HG03103 (cell line): ENCODE data around the gene DNAJC4.

ENCODE experiments used
- ATAC-seq: cut with Tn5 transposase; IDR thresholded peaks from one replicate; pipeline ENCODE4 v1.9.1; 2021; ENCODE audit warnings: low read depth; ENCODE audit not compliant: unreplicated experiment

DNAJC4 gene

DNA sequence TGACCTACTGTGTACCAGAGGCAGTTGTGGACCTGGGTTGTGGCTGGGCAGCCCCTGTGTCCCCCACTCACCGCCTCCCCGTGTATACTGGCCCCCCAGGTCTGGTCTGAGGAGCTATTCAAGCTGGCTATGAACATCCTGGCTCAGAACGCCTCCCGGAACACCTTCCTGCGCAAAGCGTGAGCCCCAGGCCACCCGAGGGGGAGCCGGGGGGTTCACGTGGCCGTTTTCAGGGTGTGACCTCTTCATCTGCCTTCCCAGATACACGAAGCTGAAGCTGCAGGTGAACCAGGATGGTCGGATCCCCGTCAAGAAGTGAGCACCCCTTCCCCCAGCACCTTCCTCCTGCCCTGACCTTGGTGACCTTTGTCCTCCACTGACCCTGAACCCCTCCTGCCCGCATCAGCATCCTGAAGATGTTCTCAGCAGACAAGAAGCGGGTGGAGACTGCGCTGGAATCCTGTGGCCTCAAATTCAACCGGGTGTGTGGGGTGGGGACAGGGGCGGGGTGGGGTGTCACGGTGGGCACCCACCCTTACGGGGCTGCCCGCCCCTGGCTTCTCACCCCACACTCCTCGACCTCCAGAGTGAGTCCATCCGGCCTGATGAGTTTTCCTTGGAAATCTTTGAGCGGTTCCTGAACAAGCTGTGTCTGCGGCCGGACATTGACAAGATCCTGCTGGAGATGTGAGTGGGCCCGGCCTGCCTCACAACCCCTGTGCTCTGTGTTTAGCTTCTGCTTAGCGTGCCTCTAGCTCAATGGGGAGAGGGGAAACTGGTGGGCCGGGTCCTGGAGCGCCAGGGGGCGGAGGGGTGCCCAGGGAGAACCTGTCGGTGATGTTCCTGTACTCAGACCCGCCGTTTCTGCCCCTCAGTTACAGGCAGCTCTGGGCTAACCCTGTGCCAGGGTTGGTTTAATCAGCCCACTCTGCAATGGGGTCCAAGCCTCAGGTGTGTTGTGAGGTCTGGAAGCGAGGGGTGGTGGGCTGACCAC lies 25.1 kb downstream of the DNAJC4 start:
- no peak for ATAC-seq

DNA sequence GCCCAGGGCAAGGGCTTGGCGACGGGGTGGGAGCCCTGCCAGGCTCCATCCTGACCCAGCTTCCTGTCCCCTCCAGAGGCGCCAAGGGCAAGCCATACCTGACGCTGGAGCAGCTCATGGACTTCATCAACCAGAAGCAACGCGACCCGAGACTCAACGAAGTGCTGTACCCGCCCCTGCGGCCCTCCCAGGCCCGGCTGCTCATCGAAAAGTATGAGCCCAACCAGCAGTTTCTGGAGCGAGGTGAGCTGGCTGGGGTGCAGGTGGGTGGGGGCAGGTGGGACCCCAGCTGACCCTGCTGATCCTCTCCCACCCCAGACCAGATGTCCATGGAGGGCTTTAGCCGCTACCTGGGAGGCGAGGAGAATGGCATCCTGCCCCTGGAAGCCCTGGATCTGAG lies 26.0 kb downstream of the DNAJC4 start:
- no peak for ATAC-seq

DNA sequence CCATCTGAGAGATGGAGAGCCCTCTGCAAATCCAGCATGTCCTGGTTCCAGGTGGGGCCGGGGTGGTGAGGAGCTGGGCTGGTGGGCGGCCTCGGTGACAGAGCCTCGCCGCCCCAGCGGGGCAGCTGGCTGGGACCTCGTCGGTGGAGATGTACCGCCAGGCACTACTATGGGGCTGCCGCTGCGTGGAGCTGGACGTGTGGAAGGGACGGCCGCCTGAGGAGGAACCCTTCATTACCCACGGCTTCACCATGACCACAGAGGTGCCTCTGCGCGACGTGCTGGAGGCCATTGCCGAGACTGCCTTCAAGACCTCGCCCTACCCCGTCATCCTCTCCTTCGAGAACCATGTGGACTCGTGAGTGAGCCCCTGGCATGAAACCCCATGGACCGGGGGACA lies 28.0 kb downstream of the DNAJC4 start:
- ATAC-seq = no peak

DNA sequence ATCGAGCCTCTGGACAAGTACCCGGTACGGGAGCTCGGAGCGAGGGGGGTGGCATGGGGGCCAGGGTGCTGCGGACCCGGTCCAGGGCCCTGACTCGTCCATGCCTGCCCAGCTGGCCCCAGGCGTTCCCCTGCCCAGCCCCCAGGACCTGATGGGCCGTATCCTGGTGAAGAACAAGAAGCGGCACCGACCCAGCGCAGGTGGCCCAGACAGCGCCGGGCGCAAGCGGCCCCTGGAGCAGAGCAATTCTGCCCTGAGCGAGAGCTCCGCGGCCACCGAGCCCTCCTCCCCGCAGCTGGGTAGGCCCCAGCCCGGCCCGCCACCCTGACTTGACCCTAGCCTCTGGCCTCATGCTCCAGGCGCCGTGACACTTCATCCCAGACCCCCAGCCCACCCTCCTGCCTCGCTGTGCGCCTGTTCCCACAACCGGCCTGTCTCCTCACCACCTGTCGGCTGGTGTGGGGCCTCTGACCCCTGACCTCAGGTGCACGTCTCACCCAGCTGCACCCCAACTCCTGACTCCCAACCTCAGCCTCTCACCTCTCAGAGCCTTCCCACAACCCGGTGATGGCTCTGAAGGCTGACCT lies 28.7 kb downstream of the DNAJC4 start:
- no peak for ATAC-seq

DNA sequence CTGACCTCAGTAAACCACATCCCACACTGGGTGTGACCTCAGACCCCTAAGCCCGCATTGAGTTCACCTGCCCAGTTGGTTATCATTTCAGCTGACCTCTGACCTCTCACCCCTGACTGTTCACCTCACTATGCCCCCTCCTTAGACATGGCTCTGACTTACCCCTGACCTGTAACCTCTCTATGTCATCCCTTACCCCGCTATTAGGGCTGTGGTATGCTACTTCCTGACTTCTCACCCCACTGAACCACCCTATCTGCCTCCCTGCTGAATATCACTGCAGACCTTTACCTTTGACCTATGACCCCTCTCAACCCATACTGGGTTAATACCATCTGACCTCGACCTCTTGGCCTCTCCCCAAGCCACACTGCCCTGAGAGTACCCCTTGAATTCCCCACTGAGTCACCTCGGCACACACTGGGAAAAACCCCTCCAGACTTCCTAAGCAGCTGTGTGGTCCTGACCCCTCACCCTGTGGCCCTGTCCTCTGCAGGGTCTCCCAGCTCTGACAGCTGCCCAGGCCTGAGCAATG lies 29.3 kb downstream of the DNAJC4 start:
- ATAC-seq = no peak

DNA sequence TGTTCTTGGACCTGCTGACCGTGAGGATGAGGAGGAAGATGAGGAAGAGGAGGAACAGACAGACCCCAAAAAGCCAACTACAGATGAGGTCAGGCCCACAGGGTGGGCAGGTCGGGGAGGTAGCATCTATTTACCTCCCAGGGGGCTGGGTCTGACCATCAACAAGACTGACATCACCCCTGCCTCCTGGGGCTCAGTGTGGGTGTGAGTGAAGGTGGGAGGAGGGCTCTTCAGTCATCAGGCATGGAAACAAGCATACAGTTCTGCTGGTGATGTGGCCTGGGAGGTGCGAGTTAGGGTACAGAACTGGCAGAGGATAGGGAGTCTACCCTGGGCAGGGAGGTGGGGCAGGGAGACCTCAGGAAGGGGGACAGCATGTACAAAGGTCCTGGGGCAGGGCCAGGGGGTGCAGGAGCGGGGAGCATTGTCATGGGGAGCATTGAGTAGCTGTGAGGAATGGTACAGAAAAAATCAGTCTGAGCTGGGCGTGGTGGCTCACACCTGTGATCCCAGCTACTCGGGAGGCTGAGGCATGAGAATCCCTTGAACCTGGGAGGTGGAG lies 29.9 kb downstream of the DNAJC4 start:
- no peak for ATAC-seq

DNA sequence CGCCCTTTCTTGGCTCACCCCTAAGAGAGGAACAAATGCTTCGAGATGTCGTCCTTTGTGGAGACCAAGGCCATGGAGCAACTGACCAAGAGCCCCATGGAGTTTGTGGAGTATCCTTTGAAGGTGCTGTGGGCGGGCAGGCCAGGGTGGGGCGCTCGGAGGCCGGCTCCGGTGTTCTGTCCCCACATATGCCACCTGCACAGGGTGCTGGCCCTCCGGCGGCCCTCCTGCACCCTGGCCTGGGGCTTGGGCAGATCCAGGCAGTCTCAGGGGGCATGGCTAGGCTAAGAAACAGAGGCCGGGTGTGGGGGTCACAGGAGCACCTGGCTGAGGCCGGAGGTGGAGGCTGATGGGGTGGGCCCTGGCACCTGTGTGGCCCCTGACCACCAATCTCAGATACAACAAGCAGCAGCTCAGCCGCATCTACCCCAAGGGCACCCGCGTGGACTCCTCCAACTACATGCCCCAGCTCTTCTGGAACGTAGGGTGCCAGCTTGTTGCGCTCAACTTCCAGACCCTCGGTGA lies 31.3 kb downstream of the DNAJC4 start:
- ATAC-seq = no peak

DNA sequence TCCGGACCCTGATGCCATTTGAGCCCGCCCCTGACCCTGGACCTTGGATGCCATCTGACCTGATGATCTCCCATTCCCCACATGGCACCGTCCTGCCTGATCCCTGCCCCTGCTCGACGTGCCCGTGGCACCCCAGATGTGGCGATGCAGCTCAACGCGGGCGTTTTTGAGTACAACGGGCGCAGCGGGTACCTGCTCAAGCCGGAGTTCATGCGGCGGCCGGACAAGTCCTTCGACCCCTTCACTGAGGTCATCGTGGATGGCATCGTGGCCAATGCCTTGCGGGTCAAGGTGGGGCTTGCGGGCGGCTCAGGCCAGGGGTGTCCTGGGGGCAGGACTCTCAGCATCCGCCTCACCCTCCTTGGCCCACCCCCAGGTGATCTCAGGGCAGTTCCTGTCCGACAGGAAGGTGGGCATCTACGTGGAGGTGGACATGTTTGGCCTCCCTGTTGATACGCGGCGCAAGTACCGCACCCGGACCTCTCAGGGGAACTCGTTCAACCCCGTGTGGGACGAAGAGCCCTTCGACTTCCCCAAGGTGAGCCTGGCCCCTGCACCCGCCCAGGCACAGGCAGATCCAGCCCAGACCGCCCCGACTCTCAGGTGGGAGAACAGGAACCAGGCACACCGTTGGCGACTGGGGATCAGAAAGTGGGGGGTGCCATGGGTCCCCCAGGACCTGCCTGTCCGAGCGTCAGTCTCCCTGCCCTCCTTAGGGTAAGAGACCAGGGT lies 32.1 kb downstream of the DNAJC4 start:
- ATAC-seq = no peak

DNA sequence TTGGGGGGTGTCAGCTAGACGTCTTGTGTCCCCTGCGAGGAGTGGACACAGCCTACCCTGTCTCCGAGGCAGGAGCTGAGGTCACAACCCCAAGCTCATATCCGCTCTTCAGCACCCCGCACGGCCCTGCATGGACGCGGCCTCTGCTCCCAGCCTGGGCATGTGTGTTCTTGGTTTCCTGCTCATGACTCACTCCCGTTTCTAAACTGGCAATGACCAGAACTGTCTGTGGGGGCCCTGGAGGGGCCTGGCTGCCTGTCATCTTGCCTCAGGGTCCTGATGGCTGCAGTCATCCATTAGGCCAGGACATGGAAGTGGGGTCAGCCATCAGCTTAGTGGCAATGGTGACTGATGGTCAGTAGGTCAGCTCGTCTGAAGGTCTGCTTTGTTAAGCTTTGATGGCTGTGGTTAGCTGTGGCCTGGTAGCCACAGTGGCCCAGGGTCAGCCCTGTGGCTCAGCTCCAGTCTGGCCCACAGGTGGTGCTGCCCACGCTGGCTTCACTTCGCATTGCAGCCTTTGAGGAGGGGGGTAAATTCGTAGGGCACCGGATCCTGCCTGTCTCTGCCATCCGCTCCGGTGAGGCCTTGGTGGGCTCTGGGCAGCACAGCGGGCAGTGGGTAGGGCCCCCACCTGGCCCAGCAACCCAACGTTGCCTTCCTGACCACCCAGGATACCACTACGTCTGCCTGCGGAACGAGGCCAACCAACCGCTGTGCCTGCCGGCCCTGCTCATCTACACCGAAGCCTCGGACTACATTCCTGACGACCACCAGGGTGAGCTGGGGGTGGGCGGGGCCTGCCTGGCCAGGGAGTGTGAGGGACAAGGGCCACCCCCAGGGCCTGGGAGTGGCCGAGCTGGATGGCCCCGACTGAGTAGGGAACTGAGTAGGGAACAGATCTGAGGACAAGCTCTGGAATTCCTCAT lies 32.9 kb downstream of the DNAJC4 start:
- no peak for ATAC-seq

DNA sequence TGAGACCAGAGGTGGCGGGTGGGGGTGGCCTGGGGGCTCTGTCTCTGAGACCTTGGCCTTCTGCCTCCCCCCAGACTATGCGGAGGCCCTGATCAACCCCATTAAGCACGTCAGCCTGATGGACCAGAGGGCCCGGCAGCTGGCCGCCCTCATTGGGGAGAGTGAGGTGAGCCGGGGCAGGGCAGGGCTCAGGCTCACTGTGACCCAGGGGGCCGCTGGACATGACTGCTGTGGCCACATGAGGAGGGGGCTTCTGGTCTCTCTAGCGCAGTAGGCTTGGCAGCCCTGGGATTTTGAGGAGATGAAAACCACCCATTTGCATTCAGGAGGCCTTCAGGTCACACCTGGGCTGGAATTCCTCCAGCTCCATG lies 33.6 kb downstream of the DNAJC4 start:
- no peak for ATAC-seq

DNA sequence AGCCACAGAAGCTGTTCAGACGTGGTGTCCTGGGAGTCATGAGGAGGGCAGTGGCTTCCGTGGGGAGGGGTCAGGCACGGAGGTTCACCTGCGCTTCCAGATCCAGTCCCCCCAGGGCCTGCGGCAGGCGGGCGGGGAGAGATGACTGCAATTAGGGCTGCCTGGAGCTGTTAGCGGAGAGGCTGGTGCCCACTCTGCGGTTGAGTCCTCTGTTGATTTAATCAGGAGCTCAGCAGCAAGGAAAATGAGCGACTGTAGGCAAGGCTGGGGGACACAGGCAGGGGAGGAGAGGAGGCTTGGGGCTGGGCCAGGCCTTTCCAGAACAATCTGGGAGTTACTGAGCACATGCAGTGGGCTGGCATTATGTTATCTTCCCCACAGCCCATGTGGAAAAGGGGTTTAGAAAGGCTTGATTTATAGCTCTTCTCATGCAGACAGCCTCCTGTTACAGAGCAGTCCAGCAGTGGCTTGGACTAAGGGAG lies 34.1 kb downstream of the DNAJC4 start:
- no peak for ATAC-seq

DNA sequence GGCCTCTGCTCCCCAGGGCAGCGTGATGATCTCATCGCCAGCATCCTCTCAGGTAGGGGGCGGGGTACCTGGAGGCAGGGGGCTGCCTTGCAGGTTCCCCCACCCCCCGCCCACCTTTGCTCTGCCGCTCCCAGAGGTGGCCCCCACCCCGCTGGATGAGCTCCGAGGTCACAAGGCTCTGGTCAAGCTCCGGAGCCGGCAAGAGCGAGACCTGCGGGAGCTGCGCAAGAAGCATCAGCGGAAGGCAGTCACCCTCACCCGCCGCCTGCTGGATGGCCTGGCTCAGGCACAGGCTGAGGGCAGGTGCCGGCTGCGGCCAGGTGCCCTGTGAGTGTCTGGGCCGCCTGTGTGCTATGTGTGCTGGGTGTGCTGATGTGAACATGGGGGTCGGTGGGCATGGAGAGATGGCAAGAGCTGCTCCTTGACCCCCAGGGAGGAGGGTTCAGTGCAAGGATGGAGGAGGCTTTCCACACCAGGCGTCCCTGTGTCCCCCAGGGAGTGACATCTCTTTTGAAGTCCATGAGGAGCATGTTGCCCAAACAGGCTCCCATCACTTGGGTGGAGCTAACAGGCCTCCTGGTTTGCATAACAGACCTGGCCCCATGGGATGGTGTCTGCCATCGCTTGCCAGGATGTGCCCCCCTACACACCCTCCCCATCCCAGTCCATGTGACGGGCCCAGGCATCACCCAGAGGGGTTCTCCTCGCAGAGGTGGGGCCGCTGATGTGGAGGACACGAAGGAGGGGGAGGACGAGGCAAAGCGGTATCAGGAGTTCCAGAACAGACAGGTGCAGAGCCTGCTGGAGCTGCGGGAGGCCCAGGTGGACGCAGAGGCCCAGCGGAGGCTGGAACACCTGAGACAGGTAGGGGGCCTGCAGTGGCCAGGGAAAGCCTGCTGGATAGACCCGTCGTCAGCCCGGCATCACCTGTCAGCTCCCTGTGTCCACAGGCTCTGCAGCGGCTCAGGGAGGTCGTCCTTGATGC lies 35.1 kb downstream of the DNAJC4 start:
- no peak for ATAC-seq

DNA sequence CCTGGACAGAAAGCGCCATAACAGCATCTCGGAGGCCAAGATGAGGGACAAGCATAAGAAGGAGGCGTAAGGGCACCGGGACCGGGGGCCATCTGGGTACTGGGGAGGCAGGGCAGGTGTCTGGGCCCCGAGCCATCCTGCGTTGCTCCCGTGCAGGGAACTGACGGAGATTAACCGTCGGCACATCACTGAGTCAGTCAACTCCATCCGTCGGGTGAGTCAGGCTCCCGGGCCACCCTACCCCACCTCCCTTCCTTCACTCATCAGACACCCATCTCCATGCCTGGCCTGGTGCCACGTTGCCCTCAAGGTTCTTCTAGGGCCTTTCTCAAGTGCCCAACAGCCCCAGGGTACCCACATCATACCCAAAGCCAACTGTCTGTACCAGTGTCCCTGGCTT lies 36.0 kb downstream of the DNAJC4 start:
- no peak for ATAC-seq

DNA sequence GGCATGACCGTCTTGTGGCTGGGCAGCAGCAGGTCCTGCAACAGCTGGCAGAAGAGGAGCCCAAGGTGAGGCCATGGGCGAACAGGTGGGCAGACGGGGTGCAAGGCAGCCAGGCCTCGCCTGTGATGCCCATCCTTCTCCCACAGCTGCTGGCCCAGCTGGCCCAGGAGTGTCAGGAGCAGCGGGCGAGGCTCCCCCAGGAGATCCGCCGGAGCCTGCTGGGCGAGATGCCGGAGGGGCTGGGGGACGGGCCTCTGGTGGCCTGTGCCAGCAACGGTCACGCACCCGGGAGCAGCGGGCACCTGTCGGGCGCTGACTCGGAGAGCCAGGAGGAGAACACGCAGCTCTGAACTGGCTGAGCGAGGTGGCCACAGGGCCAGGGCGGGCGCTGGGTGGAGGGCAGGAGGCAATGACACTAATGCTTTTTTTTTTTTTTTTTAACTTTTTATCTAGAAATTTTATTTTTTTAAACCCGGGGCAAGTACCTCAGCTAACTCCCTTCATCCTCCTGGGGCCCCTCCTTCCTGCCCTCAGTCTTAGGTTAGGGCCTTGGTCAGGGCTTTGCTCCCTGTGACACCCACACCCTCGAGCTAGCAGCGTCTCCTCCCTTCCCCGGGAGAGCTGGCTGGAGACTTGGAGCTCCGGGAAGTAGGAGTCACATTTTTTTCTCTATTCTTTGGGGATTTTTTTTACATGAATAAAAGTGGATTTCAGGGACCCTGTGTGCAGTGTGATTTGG lies 37.0 kb downstream of the DNAJC4 start:
- no peak for ATAC-seq

DNA sequence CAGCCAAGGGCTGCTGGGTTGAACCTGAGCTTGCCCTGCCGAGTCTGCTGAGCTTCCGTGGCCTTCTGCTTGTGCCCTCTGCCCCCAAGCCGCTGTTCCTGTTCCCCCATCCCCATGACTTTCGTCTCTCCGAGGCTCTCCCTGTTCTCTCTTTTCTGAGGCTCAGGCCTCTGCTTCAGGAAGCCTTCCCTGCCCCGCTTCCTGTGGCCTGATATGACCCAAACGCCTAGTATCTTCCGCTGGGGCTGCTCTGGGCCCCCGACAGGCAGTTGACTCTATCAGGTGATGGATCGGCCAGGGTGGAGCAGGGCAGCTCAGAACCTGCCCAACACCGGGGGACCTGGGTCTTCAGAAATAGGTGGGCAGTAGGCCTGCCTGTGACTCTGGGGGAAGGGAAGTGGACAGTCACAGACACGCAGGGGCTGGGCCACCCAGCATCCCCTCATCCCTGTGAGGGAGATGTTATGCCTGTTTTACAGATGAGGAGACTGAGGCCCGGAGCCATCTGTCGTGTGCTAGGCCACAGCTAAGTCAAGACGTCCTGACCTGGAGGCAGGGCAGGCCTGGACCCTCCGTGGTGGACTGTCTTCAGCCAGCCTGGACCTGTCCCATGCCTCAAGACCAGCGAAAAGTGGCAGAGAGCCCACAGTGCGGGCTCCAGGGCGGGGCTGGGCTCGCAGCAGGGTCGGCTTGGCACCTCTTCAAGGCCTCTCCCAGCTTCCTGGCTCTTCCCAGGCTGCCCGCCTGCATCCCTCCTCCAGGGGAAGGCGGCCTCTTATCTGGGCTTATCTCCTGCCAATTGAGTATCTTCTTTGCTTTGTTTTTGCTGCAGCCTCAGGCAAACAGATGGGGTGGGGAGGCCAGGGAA lies 37.9 kb downstream of the DNAJC4 start:
- no peak for ATAC-seq

DNA sequence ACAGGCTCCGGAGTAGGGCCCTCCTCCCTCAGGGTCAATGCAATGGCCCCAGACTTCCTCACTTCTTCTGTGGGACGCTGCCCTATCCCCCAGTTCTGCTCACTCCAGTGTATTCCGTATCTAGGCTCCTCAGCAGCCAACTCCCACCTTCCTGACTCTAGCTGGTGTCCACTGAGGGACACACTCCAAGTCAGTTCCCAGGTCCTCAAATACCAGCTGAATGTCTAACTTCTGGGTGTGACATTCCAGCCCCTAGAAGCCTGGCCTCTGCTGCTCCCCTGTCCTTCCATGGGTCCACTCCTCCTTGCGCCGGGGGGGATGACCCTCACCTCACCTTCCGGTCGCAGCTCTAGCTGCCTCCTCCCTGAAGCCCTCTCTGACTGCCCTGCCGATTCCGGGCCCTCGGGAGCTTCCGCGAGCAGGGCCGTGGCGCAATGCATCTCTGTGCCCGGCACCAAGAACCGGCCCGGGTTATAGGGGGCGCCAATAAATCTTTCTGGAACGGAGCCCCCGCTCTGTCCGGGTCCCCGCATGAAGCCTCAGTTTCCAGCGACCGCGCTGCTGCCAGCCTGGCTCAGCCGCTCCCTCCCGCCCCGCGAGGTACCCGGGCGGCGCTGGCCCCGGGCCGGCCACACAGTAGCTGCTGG lies 38.7 kb downstream of the DNAJC4 start:
- ATAC-seq = peak; percentile 7
